HG02943 (cell line): ENCODE results near the gene DEF6.

Experiments used
- ATAC-seq: cut with Tn5 transposase; IDR thresholded peaks from one replicate; pipeline ENCODE4 v1.9.1; 2021; ENCODE audit warnings: mild to moderate bottlenecking, low read depth, moderate library complexity; ENCODE audit not compliant: unreplicated experiment

Gene DEF6

DNA sequence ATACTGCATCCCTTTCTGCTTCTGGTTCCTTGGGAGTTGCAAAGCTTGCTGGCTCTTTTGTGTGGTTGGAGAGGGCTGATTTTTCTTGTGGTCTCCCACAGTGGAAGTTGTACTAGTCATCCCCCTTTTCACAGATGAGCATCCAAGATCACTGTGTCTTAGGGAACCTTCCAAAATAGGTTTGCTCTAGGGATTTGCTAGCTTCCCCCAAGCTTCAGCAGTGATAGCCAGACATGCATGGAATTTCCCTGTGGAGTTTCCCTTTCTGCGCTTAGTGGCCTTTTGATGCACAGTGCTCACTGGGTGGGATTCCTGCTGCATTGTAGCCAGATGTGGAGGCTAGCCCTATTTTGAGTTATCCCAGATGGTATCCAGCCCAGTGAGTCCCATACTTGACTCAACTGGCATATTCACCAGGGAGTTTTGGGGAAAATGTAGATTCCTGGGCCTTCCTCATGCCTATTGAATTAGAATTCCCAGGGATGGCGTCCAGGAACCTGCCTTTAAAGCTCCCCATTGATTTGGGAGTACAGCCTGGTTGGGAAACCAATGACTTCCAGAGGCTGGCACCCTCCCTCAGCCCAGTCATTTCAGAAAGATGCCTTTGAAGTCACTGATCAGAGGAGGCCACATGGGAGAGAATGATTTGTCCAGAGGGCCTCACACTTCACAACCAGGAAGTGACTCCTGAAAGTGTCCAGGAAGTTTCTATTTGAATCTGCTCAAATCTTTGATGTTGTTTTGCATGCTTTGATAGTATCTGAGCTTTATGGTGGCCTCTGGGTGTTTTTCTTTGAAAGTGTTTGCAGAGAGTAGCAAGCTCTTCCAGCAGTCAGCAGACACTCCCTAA lies 70.6 kb downstream of the DEF6 start:
- no peak for ATAC-seq

DNA sequence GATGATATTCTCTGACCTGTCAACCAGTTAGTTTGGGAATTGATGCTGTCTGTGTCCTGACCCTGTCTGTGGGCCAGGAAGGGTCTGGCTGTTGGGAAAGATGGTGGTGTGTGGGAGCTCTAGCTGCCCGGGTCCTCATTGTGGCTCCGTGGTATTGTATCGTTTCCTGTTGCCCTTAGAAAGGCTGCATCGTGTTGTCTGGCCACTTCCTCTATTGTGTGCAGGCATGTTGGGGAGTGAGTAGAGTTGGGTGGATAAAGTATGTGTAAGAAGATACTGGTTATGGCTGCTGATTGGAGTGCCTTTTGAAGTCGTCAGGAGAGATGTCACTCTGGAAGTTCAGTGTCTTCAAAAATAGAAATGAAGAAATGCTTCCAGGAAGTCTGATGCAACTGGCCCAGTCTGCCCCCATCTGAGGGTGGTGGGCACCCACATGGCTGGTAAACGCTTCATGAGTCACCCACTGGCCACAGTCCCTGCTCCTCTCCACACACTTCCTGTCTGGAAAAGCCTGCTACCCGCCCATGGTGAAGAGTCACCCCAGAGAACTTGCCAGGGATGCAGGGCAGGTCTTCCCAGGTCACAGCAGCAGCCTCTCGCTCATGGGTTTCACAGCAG lies 72.6 kb downstream of the DEF6 start:
- peak; percentile 61 for ATAC-seq

GRCh38 chr6:35370785-35371493 lies 73.3 kb downstream of the DEF6 start:
- no peak for ATAC-seq
